Measurements from ENCODE around the gene CELF5.
"Not testable (repeated sequence)": the region's sequence is repeated elsewhere in the genome, so short reads cannot be mapped to it uniquely, and the experiment has no call there.

Gene CELF5

DNA sequence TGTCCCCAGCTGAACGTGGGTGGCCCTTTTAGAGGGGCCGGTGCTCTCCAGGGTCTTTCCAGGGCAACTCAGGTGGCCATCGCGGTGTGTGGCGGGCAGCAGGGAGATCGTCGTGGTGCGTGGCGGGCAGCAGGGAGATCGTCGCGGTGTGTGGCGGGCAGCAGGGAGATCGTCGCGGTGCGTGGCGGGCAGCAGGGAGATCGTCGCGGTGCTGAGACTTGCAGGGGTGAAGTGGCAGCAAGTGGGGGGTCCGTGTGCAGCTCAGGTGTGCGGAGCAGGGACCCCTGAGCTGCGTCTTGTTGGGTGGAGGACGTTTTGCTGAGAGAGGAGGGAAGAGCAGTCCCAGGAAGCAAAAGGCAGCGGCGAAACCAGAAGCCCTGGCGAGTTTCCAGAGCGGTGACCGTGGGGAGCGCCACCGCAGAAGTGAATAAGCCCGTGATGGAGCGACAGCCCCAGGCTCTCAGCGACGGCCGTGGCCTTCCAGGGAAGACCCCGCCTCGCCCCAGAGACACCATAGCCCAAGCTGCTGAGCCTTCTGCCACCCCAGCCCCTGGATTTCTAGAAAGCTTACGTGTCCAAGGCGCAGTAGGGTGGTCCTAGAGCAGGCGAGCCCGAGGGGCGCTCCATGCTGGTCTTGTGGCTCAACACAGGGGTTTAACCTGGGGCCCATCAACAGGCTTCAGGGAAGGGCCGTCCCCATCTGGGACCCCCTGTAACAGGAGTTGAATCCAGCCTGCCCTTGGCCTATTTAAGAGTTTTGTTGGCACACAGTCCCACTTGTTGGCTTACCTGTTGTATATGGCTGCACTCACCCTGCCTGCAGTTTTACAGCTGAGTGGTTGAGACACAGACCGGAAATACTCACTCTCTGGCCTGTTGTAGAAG is 33.3 kb upstream of the CELF5 start:
- no peak for DNase-seq

DNA sequence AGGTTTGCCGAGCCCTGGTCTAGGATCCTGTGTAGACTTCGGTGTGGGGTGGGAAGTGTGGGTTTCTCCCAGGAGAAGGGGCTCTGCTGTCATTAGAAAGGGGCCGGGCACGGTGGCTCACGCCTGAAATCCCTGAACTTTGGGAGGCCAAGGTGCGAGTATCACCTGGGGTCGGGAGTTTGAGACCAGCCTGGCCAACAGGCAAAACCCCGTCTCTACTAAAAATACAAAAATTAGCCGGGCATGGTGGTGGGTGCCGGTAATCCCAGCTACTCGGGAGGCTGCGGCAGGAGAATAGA is 32.7 kb upstream of the CELF5 start:
- not testable (repeated sequence) for DNase-seq

DNA sequence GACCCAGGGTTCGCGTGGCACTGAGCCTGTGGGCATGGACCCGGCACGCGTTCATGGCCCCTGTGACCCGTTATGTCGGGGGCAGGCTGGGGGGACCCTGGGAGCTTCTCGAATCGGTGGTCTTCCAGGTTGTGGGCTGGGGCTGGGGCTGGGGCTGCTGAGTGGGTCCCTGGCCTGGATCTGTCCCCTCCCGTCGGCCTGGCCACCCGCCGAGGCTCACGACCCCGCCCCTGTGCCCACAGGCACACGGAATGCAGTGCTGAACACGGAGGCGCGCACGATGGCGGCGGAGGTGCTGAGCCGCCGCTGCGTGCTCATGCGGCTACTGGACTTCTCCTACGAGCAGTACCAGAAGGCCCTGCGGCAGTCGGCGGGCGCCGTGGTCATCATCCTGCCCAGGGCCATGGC is 32.2 kb upstream of the CELF5 start:
- no peak for DNase-seq

DNA sequence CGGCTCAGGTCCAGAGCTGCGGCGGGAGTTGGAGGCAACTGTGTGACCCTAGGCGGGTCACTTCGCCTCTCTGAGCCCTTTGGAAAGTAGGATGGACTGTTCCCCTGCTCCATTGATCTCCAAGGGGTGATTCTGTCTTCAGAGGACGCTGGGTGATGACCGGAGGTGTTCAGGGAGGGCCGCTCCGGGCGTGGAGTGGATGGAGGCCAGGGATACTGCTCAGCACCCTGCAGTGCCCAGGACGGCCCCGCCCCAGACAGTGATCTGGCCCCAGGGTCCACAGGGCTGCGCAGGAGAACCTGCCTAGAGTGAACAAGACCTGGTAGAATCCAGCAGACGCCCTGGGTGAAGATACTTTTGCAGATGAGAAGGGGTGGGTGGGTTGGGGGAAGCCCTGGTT is 31.8 kb upstream of the CELF5 start:
- DNase-seq = no peak

DNA sequence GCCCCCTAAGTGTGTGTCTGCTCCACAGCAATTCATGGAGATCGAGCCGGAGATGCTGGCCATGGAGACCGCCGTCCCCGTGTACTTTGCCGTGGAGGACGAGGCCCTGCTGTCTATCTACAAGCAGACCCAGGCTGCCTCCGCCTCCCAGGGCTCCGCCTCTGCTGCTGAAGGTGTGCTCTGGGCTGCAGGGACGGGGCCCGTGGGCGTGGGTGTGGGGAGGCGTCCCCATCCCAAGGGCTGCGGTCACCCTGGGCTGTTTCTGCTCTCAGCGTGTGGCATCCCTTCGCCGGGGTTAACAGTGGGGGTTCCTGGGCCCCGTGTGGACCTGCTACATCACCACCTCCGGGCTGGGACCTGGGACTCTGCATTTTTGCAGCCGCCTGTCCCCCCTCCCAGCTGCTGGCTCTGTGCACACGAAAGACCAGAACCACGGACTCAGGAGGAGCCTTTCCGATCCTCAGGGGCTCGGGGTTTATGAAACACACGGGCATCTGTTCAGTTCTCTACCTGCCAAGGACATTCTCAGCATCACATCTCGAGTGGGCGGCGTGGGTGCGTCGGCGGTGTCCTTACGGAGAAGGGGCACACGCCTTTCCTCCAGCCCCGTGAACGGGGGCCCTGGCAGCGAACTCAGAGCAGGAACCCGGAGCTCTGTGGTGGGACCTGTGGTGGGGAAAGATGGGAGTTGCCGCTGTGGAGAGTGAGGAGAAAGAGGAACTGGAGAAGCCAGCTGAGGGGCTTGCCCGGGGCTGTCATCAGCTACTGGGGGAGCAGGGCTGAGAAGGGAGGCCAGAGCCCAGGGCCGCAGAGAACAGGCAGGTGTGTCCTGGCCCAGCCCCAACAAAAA is 31.0 kb upstream of the CELF5 start:
- DNase-seq = no peak

DNA sequence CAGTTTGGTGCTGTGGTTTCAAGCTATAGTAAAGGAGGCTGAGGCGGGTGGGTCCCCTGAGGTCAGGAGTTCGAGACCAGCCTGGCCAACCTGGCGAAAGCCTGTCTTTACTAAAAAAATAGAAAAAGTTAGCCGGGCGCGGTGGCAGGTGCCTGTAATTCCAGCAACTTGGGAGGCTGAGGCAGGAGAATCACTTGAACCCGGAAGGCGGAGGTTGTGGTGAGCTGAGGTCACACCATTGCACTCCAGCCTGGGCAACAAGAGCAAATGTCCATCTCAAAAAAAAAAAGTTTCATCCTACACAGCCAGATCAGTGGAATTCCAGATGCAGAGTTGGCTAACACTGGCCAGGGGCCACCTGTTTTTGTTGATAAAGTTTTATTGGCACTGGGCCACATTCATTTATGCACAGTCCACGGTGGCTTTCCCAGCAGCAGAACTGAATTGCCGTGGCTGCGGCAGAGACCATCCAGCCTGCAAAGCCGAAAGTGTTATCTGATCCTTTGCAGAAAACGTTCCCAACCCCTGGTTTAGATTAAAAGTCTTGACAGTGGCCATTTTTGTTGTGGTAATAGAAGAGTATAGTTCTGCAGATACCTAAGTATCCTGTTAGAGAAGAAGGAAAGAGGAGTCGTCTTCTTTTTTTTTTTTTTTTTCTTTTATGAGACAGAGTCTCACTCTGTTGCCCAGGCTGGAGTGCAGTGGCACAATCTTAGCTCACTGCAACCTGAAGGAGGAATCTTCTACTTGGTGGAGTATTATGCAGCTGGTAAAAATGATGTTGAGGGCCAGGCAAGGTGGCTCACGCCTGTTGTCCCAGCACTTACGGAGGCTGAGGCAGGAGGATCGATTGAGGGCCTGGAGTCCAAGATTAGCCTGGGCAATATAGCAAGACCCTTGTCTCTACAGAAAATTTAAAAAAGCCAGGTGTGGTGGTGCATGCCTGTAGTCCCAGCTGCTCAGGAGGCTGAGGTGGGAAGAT is 30.1 kb upstream of the CELF5 start:
- no peak for DNase-seq

DNA sequence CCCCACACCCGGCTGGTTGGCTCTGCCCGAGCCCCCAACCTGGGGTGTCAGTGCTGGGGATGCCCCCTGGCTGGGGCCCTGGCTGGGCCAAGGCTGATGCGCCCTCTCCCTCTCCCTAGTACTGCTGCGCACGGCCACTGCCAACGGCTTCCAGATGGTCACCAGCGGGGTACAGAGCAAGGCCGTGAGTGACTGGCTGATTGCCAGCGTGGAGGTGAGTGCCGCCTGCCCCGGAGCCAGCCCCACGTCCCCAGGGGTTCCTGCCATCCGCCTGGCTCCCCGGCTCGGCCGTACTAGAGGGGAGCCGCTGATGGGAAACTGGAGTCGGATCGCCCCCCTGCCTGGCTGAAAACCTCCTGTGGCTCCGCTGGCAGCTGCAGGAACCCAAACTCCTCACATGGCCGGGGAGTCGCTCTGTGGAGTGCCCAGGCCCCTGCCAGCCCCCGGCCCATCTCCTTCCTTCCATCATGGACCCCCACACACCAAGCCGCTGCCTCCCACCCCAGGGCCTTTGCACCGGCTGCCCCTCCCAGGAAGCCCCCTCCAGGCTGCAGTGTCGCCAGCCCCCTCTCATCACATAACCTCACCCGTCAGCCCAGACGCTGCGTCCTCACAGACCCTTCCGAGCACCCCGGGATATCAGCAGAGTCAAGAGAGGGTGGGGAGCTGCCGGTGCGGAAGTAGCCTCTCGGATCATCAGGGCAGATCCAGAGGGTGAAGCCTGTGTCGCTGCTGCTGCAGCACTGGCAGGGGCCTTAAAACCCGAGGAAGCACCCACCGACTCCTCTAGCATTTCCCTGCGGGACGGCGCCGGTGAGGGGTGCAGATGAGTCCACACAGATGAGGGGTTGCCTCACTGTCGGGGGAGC is 28.2 kb upstream of the CELF5 start:
- DNase-seq = no peak

DNA sequence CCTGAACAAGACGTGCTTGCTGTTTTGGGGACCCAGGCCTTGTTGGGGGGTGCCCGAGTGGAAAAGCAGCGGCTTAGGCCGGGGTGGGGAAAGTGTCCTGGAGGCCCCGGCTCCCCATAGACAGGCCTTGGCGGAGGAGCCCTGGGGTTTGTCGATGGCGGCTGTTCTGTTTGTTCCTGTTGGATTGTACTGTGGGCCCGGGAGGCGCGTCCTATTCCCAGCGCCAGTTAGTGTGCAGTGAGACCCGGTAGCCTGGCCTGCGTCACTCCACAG is 27.6 kb upstream of the CELF5 start:
- DNase-seq = no peak

DNA sequence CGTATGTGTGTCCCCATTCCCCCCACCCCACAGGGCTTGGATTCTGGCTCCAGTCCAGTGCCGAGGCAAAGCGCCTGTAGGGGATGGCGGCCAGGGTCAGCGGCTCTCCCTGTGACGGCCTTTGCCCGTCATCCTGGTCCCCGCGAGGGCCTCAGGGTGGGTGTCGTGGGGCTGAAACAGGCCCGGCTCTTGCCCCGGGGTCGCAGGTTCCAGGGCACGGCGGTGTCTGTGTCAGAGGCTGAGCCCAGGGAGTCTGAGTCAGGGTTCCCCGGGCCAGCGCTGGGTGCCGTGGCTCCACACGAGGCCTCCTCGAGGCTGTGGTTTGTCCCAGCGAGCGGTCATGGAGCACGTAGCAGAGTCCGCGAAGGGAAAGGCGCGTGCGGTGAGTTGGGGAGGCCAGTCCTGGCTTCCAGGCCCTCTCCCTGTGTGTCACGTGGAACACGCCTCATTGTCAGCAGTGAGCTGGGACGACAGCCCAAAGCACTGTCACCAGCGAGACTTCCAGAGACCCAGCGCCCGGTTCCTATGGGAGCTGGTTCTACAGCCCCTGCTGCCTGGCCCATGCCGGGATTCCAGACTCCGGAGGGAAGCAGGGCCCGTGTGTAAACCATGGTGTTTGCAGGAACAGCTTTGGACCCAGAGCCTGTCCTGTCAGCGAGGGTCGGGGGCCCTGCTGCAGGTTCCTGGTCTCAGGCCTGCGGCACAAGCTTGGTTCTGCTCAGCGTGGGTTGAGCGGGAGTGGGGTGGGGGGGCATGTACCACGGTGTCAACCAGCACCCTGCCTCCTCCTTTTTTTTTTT is 25.4 kb upstream of the CELF5 start:
- DNase-seq = no peak

DNA sequence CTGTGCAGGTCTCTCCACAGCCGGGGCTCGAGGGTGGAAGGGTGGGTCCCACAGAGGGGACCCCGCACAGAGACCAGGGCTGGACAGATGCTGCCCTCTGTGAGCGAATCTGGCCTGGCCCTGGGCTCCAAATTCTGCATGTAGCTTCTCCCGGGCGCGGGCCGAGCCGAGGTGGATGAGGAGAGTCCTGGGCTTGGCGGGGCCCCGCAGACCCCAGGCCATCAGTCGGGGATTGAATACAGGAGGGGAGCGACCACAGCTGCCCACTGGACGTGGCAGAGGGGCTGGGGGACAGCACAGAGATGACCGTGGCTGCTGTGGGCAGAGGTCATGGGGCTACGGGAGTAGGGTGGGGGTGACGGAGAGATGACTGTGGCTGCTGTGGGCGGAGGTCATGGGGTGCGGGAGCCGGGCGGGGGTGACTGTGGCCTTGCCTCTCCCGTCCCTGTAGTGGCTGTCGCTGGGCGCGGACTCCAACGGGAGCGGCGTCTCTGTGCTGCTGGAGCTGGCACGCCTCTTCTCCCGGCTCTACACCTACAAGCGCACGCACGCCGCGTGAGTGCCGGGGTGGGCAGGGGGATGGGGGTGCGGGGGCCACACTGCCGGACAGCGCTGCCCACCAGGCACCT is 23.3 kb upstream of the CELF5 start:
- no peak for DNase-seq

DNA sequence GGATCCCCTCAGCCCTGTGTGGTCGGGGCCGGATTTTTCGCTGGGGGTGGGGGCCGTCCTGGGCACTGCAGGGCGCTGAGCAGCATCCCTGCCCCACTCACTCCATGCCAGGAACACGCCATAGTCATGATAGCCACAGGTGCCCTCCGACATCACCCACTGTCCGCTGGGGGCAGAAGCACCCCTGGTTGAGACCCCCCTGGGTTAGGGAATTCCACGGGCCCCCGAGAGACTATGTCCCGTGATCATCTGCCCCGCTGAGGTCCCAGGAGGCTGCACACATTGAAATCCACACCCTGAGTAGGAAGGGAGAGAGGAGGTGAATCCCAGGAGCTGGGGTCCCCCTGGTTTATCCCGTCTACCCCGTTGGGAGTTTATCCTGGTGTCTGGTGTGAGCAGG is 22.6 kb upstream of the CELF5 start:
- no peak for DNase-seq

DNA sequence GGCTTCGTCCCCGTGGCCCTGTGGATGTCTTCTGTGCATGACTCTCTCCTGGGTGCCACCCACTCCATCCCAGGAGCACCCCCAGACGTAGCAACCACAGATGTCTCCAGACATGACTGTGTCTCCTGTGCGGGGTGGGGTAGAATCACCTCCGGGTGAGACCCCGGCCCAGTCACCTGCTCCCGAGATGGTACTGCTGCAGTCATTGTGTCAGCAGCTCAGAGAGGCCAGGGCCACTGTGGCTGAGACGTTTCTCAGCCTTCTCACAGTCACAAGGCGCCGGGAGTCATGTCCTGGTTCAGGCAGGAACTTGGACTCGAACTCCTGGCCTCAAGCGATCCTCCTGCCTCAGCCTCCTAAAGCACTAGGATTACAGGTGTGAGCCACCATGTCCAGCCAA is 22.1 kb upstream of the CELF5 start:
- no peak for DNase-seq

DNA sequence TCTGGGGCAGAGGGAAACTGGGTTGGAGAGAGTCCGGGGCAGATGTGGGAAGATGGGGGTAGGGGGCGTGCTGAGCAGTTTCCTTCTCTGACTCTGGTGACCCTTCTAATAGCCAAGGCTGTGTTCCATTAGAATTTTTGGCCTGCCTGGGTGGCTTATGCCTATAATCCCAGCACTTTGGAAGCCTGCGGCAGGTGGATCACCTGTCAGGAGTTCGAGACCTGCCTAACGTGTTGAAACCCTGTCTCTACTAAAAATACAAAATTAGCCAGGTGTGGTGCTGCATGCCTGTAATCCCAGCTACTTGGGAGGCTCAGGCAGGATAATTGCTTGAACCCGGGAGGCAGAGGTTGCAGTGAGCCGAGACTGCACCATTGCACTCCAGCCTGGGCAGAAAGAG is 21.6 kb upstream of the CELF5 start:
- not testable (repeated sequence) for DNase-seq

DNA sequence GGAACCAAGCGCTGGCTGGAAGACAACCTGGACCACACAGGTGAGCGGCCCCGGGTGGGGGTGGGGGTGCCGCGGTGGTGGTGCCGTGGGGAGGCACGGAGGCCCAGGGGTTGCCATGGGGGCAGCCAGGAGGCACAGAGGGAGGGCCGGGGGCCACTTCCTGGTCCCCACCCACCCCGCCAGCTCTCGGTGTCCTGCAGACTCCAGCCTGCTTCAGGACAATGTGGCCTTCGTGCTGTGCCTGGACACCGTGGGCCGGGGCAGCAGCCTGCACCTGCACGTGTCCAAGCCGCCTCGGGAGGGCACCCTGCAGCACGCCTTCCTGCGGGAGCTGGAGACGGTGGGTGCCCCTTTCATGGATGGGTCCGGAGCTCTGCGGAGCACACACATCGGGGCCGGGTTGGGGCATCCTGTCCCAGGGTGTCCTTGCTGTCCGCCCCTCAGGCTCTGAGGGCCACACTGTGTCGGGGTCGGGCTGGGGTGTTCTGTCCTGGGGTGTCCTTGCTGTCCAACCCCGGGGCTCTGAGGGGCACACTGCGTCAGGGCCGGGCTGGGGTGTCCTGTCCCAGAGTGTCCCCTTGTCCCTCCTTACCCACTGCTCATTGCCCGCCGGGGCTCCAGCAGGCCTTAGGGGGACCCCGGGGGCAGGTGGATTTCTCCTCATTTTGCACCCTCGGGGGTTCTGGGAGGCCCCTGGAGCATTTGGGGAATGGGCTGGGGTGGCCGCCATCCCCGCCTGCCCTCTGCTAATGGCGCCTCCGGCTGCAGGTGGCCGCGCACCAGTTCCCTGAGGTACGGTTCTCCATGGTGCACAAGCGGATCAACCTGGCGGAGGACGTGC is 20.4 kb upstream of the CELF5 start:
- DNase-seq = no peak

DNA sequence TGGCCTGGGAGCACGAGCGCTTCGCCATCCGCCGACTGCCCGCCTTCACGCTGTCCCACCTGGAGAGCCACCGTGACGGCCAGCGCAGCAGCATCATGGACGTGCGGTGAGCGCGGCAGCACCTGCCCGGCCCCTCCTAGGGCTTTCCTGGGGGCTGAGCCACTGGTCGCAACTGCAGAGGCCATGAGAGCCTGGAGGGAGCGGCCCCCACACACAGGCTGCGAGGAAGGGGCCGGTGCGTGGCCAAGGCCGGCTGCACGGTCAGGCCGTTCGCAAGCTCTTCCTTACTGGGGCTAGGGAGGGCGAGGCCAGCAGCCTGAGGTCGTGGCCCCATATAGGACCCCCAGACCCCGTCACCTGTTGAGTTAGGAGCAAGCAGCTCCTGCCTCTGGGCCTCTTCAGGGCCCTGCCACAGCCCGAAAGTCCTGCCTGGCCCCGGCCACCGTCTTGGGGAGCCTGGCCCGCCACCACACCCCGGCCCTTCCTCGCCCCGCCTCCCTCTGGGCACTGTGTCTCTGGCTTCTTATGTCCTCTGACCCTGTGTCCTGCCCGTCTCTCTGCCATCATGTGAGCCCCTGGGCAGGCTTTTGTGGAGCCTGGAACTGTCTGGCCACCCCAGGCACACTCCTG is 19.7 kb upstream of the CELF5 start:
- no peak for DNase-seq

DNA sequence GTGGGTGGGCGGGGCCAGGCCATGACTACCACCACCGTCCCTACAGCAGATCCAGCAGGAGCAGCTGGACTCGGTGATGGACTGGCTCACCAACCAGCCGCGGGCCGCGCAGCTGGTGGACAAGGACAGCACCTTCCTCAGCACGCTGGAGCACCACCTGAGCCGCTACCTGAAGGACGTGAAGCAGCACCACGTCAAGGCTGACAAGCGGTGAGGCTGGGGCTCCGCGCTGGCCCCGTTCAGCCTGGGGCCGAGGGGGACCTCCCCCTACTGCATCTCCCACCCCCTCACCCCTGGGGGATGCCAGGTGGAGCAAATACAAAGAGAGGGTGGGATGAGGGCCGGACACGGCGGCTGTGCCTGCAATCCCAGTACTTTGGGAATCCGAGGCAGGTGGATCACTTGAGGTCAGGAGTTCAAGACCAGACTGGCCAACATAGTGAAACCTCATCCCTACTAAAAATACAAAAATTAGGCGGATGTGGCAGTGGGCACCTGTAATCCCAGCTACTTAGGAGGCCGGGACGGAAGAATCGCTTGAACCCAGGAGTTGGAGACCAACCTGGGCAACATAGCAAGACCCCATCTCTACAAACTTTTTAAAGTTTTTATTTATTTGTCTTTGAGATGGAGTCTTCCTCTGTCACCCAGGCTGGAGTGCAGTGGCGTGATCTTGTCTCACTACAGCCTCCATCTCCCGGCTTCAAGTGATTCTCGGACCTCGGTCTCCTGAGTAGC is 18.1 kb upstream of the CELF5 start:
- DNase-seq = no peak

DNA sequence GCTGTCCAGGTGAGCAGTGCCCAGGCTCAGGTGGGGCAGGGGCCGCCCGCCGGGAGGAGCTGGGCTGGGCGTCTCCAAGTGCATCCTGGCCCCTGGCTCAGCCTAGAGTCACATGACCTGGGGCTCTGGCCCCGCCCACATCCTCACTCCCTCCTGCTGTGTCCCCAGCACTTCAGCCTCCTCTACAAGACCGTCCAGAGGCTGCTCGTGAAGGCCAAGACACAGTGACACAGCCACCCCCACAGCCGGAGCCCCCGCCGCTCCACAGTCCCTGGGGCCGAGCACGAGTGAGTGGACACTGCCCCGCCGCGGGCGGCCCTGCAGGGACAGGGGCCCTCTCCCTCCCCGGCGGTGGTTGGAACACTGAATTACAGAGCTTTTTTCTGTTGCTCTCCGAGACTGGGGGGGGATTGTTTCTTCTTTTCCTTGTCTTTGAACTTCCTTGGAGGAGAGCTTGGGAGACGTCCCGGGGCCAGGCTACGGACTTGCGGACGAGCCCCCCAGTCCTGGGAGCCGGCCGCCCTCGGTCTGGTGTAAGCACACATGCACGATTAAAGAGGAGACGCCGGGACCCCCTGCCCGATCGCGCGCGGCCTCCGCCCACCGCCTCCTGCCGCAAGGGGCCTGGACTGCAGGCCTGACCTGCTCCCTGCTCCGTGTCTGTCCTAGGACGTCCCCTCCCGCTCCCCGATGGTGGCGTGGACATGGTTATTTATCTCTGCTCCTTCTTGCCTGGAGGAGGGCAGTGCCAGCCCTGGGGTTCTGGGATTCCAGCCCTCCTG is 16.8 kb upstream of the CELF5 start:
- DNase-seq = no peak
